Smooth muscle cell (in vitro differentiated cells): ENCODE measurements around the gene KDM2B. TPM values are rescaled to one million over a fixed set of nuclear protein-coding genes. Genes with fewer than 3 reads are reported as not detected.

Source experiments
- DNase-seq: peaks from one replicate; lab custom pipeline; 2025; ENCODE audit not compliant: unreplicated experiment; lab: John Stamatoyannopoulos, UW
- H2AFZ ChIP-seq: fragments of 200-600 bp; sonication (generic); 2 replicates; pipeline ENCODE4 v1.6.0; 2016; ENCODE audit warnings: antibody characterized with exemption, low read depth, mild to moderate bottlenecking
- H3F3A ChIP-seq: fragments of 200-600 bp; sonication (generic); 2 replicates; pipeline ENCODE4 v1.6.0; 2017; ENCODE audit warnings: antibody characterized with exemption, low read depth
- H3K27ac ChIP-seq: fragments of 200-600 bp; sonication (generic); 2 replicates; pipeline ENCODE4 v1.5.1; 2016; ENCODE audit warnings: low read depth, mild to moderate bottlenecking
- H3K27me3 ChIP-seq: fragments of 200-600 bp; sonication (generic); 2 replicates; pipeline ENCODE4 v1.6.1; 2016; ENCODE audit warnings: low read depth, mild to moderate bottlenecking
- H3K36me3 ChIP-seq: fragments of 200-600 bp; sonication (generic); 2 replicates; pipeline ENCODE4 v1.5.1; 2016; ENCODE audit warnings: low read depth
- H3K4me1 ChIP-seq: fragments of 200-600 bp; sonication (generic); 2 replicates; pipeline ENCODE4 v1.5.1; 2016; ENCODE audit warnings: low read depth
- H3K4me2 ChIP-seq: fragments of 200-600 bp; sonication (generic); 2 replicates; pipeline ENCODE4 v1.6.0; 2016; ENCODE audit warnings: mild to moderate bottlenecking
- H3K4me3 ChIP-seq: fragments of 200-600 bp; sonication (generic); 2 replicates; pipeline ENCODE4 v1.5.1; 2016; ENCODE audit warnings: mild to moderate bottlenecking
- H3K79me2 ChIP-seq: fragments of 200-600 bp; sonication (generic); 2 replicates; pipeline ENCODE4 v1.6.0; 2016; ENCODE audit warnings: low read depth, mild to moderate bottlenecking
- H3K9ac ChIP-seq: fragments of 200-600 bp; sonication (generic); 2 replicates; pipeline ENCODE4 v1.6.0; 2016; ENCODE audit warnings: low read depth
- H3K9me3 ChIP-seq: fragments of 200-600 bp; sonication (generic); replicated peaks from 2 replicates; pipeline ENCODE4 v1.5.1; 2016; ENCODE audit warnings: low read depth
- H4K20me1 ChIP-seq: fragments of 200-600 bp; sonication (generic); 2 replicates; pipeline ENCODE4 v1.6.0; 2016; ENCODE audit warnings: low read depth
- WGBS: methylation state at CpG from one replicate; pipeline ENCODE4 v1.1.7; 2016; ENCODE audit warnings: low lambda C conversion rate; 5-methylcytosine and 5-hydroxymethylcytosine counted together
- polyA plus RNA-seq: library from polyadenylated mRNA; unstranded; fragments of >200 nt; fragmentation: Nextera tagmentation; extraction: Ambion mirVana; gene quantifications from 2 replicates; pipeline ENCODE4 v1.2.1, GENCODE V29; 2016
- total RNA-seq: library from RNA; depleted of rRNA; stranded (reverse); fragments of >200 nt; gene quantifications from 2 replicates; pipeline ENCODE4 v1.2.3, GENCODE V29; 2014
- TF ChIP-seq, protein P1 (sequence below): fragments of 200-600 bp; sonication (generic); IDR thresholded peaks from 2 replicates; pipeline ENCODE4 v1.5.1; 2017; ENCODE audit warnings: borderline replicate concordance, mild to moderate bottlenecking, antibody characterized with exemption; ENCODE audit not compliant: insufficient read depth, poor library complexity, severe bottlenecking

KDM2B gene
- total and polyA plus RNA-seq, 2 experiments from 2014 or later, result 16.3 to 34.9 TPM

GRCh38 chr12:121529184-121529583, 51.6 kb downstream of the KDM2B start:
- H3K4me3 ChIP-seq, result no peak overlapping the region
- H3K79me2 ChIP-seq, result no peaks in the 10 kb centered on the region
- H3K4me1 ChIP-seq, result peaks cover 9% of the 10 kb centered on the region
- TF ChIP-seq, protein P1, sequence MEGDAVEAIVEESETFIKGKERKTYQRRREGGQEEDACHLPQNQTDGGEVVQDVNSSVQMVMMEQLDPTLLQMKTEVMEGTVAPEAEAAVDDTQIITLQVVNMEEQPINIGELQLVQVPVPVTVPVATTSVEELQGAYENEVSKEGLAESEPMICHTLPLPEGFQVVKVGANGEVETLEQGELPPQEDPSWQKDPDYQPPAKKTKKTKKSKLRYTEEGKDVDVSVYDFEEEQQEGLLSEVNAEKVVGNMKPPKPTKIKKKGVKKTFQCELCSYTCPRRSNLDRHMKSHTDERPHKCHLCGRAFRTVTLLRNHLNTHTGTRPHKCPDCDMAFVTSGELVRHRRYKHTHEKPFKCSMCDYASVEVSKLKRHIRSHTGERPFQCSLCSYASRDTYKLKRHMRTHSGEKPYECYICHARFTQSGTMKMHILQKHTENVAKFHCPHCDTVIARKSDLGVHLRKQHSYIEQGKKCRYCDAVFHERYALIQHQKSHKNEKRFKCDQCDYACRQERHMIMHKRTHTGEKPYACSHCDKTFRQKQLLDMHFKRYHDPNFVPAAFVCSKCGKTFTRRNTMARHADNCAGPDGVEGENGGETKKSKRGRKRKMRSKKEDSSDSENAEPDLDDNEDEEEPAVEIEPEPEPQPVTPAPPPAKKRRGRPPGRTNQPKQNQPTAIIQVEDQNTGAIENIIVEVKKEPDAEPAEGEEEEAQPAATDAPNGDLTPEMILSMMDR, result no peak
- H3K27ac ChIP-seq, result no peak overlapping the region
- H3K9me3 ChIP-seq, result no peaks in the 10 kb centered on the region
- no peaks in the 10 kb centered on the region for H4K20me1 ChIP-seq
- no peaks in the 10 kb centered on the region for H3K27me3 ChIP-seq
- no peak overlapping the region for H3K9ac ChIP-seq
- H2AFZ ChIP-seq, result no peak overlapping the region
- no peak overlapping the region for H3K4me2 ChIP-seq
- 93% methylated on average over 7 of the region's 7 CpGs for WGBS
- no peak for DNase-seq
- H3F3A ChIP-seq, result no peaks in the 10 kb centered on the region
- no peaks in the 10 kb centered on the region for H3K36me3 ChIP-seq

GRCh38 chr12:121525411-121525810, 55.4 kb downstream of the KDM2B start:
- Histone ChIP-seq H3K4me3 (no peak overlapping the region), H3K9ac (no peak overlapping the region), H3K9me3 (no peaks in the 10 kb centered on the region), H4K20me1 (no peaks in the 10 kb centered on the region), H3K36me3 (no peaks in the 10 kb centered on the region), H3F3A (no peaks in the 10 kb centered on the region), H3K27me3 (no peaks in the 10 kb centered on the region), H3K4me2 (no peak overlapping the region), H3K27ac (no peak overlapping the region), H3K4me1 (peaks cover 9% of the 10 kb centered on the region), H2AFZ (no peak overlapping the region), H3K79me2 (no peaks in the 10 kb centered on the region)
- TF ChIP-seq, protein P1, result no peak
- WGBS, result 89% methylated on average over 8 of the region's 8 CpGs
- DNase-seq, result no peak

DNA sequence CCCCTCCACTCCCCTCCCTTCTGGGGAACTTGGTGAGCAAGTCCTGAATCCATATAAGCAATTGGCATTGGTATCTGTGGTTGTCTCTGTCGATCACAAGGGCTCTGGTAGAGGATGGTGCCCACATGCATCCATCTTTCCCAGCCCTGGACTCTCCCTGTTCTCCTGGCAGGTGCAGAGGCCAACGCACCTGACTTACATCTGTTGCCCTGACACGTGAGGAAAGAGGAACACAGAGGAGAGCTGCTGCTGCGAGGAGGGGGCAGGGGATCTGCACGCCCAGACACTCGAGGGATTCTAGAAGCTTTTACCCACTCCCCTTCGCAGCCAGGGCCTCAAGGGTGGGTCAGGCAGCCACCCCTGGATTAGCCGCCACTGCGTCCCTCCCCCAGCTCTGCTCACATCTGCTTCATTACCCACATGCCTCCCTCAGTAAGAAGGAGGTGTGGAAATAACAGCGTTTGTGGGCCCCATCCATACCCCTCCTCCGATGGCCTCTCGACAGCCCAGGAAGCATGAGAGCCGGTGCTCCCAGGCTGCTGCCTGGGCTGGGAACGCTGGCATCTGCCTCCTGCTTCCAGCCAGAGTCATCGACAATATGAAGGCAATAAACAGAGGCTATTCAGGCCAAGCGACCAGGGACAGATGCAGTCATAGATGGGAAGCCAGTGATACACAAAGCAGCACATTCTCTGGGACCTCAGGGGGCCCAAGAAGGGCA, 56.5 kb downstream of the KDM2B start:
- no peaks in the 10 kb centered on the region for H3F3A ChIP-seq
- DNase-seq, result no peak
- no peak overlapping the region for H3K4me3 ChIP-seq
- no peak overlapping the region for H3K4me2 ChIP-seq
- no peaks in the 10 kb centered on the region for H3K9me3 ChIP-seq
- WGBS, result 82% methylated on average over 16 of the region's 16 CpGs
- no peak overlapping the region for H2AFZ ChIP-seq
- peaks cover 9% of the 10 kb centered on the region for H3K4me1 ChIP-seq
- no peaks in the 10 kb centered on the region for H3K36me3 ChIP-seq
- H3K9ac ChIP-seq, result no peak overlapping the region
- H3K27me3 ChIP-seq, result no peaks in the 10 kb centered on the region
- no peaks in the 10 kb centered on the region for H3K79me2 ChIP-seq
- TF ChIP-seq, protein P1, result no peak
- H4K20me1 ChIP-seq, result no peaks in the 10 kb centered on the region
- no peak overlapping the region for H3K27ac ChIP-seq

- no peak for DNase-seq
- no peak overlapping the region for H2AFZ ChIP-seq
- H3K4me2 ChIP-seq, result no peak overlapping the region
- TF ChIP-seq, protein P1, result no peak
- no peaks in the 10 kb centered on the region for H3K27me3 ChIP-seq
- no peak overlapping the region for H3K27ac ChIP-seq
- WGBS, result 95% methylated on average over 16 of the region's 16 CpGs
- no peak overlapping the region for H3K9ac ChIP-seq
- H3K79me2 ChIP-seq, result no peaks in the 10 kb centered on the region
- H3K36me3 ChIP-seq, result no peaks in the 10 kb centered on the region
- no peaks in the 10 kb centered on the region for H3F3A ChIP-seq
- H3K4me3 ChIP-seq, result no peak overlapping the region
- H3K4me1 ChIP-seq, result peaks cover 9% of the 10 kb centered on the region
- H4K20me1 ChIP-seq, result no peaks in the 10 kb centered on the region
- H3K9me3 ChIP-seq, result no peaks in the 10 kb centered on the region
Measured at GRCh38 chr12:121523741-121524140, 57.1 kb downstream of the KDM2B start.
